ENCODE data around the gene SGMS1.

DNA sequence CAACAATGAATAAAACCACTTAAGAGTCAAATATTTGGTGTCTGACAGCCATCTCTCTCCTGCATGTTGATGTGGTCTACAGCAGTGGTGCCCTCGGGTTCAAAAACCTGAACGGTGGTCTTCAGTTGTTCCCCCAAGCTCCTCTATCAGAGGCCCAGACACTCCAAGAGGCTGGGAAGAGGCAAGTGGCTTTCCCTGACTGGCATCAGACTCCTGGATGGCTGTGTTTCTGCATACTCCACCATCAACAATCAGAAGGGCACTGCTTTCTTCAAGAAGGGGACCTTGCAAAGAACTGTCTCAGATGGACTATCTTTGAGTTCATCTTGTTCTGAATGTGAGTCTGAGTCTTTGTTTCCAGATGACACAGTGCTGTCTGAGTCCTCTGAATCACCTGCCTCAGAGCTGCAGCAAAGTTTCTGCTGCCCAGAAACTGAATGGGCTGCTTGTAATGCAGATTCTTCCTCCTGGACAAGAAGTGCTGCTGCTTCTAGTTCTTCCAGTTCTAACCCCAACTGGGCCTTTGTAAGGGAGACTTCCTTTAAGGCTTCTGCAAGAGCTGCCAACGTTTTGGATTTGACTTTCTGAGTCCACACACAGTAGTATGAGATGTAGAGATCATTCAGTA lies 5.9 kb upstream of the SGMS1 start:
- TF ChIP-seq, protein P1, sequence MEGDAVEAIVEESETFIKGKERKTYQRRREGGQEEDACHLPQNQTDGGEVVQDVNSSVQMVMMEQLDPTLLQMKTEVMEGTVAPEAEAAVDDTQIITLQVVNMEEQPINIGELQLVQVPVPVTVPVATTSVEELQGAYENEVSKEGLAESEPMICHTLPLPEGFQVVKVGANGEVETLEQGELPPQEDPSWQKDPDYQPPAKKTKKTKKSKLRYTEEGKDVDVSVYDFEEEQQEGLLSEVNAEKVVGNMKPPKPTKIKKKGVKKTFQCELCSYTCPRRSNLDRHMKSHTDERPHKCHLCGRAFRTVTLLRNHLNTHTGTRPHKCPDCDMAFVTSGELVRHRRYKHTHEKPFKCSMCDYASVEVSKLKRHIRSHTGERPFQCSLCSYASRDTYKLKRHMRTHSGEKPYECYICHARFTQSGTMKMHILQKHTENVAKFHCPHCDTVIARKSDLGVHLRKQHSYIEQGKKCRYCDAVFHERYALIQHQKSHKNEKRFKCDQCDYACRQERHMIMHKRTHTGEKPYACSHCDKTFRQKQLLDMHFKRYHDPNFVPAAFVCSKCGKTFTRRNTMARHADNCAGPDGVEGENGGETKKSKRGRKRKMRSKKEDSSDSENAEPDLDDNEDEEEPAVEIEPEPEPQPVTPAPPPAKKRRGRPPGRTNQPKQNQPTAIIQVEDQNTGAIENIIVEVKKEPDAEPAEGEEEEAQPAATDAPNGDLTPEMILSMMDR (IDR thresholded peaks at IDR 0.05): no peak
- no peak for TF ChIP-seq POLR2AphosphoS5 (IDR thresholded peaks at IDR 0.05)
